Dermis lymphatic vessel endothelial cell (primary cell): ENCODE results near the gene VAX1. TPM values are rescaled to one million over a fixed set of nuclear protein-coding genes. Genes with fewer than 3 reads are reported as not detected.

Experiments
- total RNA-seq: library from RNA; depleted of rRNA; stranded (reverse); fragments of >200 nt; gene quantifications from 2 replicates; pipeline ENCODE4 v1.2.1, GENCODE V29; 2014

The VAX1 gene
- not detected in 2 replicates for total RNA-seq

DNA sequence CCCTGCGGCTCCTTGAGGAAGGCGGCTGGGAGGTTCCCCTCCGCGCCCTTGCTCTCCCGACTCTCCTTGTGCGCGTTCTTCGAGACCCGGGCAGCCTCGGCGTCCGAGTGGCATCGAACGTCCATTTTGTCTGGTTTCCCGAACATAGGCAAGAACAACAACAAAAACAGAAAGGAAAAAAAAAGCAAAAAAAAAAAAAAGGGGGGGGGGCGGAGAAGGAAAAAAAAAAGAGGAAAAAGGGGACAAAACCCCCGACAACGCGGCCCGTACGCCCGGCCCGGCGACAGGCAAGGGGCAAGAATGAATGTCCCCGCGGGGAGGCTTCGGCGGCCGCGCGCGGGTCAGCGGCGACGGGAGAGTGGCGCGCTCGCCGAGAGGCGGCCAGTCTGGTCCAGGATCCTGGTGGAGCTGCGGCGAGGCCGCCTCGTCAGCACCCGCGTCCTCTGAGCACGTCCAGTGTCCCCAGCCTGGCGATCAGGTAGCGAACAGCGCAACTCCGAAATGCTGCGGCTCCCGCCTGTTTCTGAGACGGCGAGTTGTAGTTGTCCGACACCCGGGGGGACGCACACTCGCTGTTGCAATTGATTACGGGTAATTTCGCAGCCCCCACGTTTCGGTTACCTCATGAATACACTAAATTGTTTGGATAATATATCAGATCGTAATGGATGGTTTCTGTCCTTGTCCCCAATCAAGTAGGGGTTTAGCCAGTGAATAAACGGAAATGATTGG lies at the start of gene VAX1:
Gene VAX1 (minus strand): TSS at position 360 of the 732 bp plus-strand sequence. CDS start 214 bp downstream, at position 146.

Other genes with a start within 250 kb of the VAX1 start
- gene SHTN1, start 133.1 kb downstream of the VAX1 start, total RNA-seq, result 0.65 and 2.1 TPM in 2 replicates
- gene KCNK18, start 59.2 kb upstream of the VAX1 start, total RNA-seq, result not detected in 2 replicates
- under 0.01 TPM in 1 of 2 replicates, not detected in the other for gene SLC18A2, start 102.8 kb upstream of the VAX1 start, total RNA-seq
- gene PDZD8, start 237.2 kb upstream of the VAX1 start, total RNA-seq, result 12.6 and 17.2 TPM in 2 replicates